Measurements from ENCODE around the gene TUBB2B.

Gene TUBB2B

GRCh38 chr6:3232017-3232945 is 4.8 kb upstream of the TUBB2B start:
- DNase-seq = peak; percentile 78

GRCh38 chr6:3231247-3232016 is 4.0 kb upstream of the TUBB2B start:
- peak; percentile 95 for DNase-seq

GRCh38 chr6:3230900-3231246 is 3.4 kb upstream of the TUBB2B start:
- DNase-seq = peak; percentile 92

- peak; percentile 34 for DNase-seq
Measured at GRCh38 chr6:3230256-3230882, 2.9 kb upstream of the TUBB2B start.

GRCh38 chr6:3229566-3230178 is 2.2 kb upstream of the TUBB2B start:
- peak; percentile 40 for DNase-seq

- peak; percentile 95 for DNase-seq
Measured at GRCh38 chr6:3228771-3229565, 1.5 kb upstream of the TUBB2B start.

GRCh38 chr6:3228046-3228671 is 706 bp upstream of the TUBB2B start:
- DNase-seq = peak; percentile 89

- DNase-seq = peak; percentile 27
Measured at GRCh38 chr6:3226481-3227362, 731 bp downstream of the TUBB2B start.

GRCh38 chr6:3226042-3226441 is 1.4 kb downstream of the TUBB2B start:
- peak; percentile 26 for DNase-seq

GRCh38 chr6:3222506-3223038 is 4.9 kb downstream of the TUBB2B start:
- peak; percentile 41 for DNase-seq

- no peak for DNase-seq
Measured at GRCh38 chr6:3221578-3221977, 5.9 kb downstream of the TUBB2B start.

GRCh38 chr6:3220366-3220765 is 7.1 kb downstream of the TUBB2B start:
- no peak for DNase-seq

GRCh38 chr6:3218266-3218665 is 9.2 kb downstream of the TUBB2B start:
- DNase-seq = no peak

- DNase-seq = no peak
Measured at GRCh38 chr6:3217286-3217685, 10.2 kb downstream of the TUBB2B start.

- DNase-seq = no peak
Measured at GRCh38 chr6:3214898-3215297, 12.6 kb downstream of the TUBB2B start.

- DNase-seq = no peak
Measured at GRCh38 chr6:3213334-3213695, 14.1 kb downstream of the TUBB2B start.

- DNase-seq = no peak
Measured at GRCh38 chr6:3212261-3212660, 15.2 kb downstream of the TUBB2B start.

GRCh38 chr6:3211681-3212080 is 15.8 kb downstream of the TUBB2B start:
- DNase-seq = no peak

GRCh38 chr6:3210024-3210610 is 17.3 kb downstream of the TUBB2B start:
- DNase-seq = no peak
